SK-N-MC (cell line): ENCODE data around the gene CSE1L.

Source experiments
- EZH2 ChIP-seq: fragments of 200-600 bp; sonication (generic); IDR thresholded peaks from one replicate; pipeline ENCODE4 v1.6.1; 2017; ENCODE audit warnings: antibody characterized with exemption
- POLR2AphosphoS5 ChIP-seq: IDR thresholded peaks from 2 replicates; pipeline ENCODE4 v1.6.1; 2012; ENCODE audit warnings: mild to moderate bottlenecking, low read depth, low read length, borderline replicate concordance

DNA sequence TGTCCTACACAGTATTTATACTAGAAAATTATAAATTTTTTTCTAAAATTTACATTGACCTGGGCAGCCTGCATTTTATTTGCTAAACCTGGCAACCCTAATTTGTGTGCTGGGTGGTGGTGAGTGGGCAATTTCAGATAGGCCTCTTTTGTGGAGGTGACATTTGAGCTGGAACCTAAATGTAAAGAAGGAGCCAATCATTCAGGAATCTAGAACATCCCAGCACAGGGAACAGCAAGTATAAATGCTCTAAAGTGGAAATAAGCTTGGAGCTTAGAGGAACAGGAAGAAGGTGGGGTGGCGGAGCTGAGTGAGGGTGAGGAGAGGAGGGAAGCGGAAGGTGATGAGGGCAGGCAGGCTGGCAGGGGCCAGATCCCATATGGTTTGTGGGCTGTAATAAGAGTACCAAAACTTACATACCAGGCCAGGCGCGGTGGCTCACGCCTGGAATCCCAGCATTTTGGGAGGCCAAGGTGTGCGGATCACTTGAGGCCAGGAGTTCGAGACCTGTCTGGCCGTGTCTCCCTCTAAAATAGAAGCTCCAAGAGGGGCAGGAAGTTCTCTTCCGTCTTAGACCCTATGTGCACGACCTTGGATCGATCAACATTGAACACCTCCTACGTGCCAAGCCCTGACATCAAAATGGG lies 549 bp upstream of the CSE1L start:
- no peak for TF ChIP-seq EZH2
- TF ChIP-seq POLR2AphosphoS5: no peak
